SHP77 (cell line): ENCODE results near the gene DBP.

Source experiments
- DNase-seq, 2 experiments: peaks; one replicate each; lab custom pipeline; 2025; lab: John Stamatoyannopoulos, UW

The DBP gene

GRCh38 chr19:48609571-48610108 lies 27.5 kb downstream of the DBP start:
- no peak for DNase-seq

DNA sequence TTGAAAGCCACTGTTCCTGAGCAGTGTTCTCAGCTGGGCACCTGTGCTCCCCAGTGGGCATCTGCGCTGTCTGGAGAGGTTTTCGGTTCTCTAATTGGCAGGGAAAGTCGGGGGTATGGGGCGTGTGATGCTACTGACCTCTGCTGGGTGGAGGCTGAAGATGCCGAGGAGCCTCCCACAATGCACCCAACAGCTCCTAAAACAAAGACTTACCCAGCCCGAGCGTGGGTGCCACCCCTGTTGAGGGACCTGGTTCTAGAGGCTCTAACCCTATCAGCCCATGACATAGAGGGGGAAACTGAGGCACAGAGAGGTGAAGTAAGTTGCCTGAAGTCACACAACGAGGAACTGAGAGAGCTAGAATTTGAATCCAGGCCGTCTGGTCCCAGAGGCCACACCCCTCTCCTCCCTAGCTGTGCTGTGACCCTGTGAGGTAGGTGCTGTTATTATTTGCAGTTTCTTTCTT lies 28.3 kb downstream of the DBP start:
- peak; percentile 68 to 79 for DNase-seq

GRCh38 chr19:48607359-48607755 lies 29.8 kb downstream of the DBP start:
- DNase-seq, result no peak

GRCh38 chr19:48606463-48607358 lies 30.5 kb downstream of the DBP start, which contains the start of gene SPACA4:
TSS of gene SPACA4 (plus strand) at chr19:48606742. CDS start at chr19:48606979, 237 bp downstream.
- DNase-seq, result no peak

- DNase-seq, result no peak
Observed at GRCh38 chr19:48603850-48604249, 33.3 kb downstream of the DBP start.

DNA sequence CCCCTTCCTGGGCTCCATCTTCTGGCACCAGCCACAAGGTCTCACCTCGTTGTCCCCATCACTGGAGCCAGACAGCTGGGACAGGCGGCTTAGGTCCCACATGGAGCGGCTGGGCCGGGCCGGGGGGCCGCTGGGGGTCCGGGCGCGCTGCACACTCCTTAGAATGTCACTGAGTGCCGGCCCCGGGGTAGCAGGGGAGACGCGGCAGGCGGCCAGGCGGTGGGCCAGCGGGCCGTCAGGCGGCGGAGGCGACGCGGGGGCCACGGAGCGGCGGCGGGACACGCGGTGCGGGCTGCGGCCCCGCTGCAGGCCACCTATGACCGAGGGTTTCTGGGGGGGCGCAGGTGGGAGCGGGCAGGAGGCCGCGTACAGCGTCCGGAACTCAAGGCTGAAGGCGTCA lies 33.7 kb downstream of the DBP start:
- no peak for DNase-seq

DNA sequence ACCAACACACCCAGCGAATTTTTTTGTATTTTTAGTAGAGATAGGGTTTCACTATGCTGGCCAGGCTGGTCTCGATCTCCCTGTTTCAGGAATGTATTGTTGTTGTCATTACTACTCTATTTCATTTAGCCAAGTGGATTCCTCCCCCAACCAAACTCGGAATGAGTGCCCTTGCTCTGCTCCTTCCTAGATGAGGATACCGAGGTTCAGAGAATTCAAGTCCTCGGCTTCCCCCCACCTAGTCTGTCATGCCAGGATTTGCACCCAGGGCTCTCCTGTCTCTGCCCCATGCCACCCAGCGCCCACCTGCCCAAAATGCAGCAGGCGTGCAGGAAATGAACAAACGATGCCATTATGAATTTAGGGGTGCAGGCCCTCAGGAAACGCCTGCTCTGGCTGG lies 34.2 kb downstream of the DBP start:
- DNase-seq, result no peak

- no peak for DNase-seq
Observed at GRCh38 chr19:48600679-48601417, 36.3 kb downstream of the DBP start.

GRCh38 chr19:48598996-48599700 lies 38.0 kb downstream of the DBP start:
- DNase-seq, result no peak

GRCh38 chr19:48596679-48597465 lies 40.3 kb downstream of the DBP start:
- no peak for DNase-seq

DNA sequence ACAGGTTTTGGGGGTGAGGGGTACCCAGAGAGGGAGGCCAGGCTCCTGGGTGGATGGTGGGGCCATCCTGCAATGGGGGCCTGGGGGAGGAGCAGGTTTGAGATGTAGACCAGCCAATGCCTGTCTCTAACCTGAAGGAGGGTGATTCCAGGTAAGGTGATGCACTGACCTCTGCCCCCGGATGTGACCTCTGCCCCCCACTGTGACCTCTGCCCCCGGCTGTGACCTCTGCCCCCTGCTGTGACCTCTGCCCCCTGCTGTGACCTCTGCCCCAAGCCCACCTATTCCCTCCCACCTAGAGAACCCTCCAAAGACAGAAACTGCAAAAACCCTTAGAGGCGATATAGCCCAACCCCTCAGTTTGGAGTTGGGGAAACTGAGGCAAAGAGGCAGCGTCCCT lies 40.9 kb downstream of the DBP start:
- no peak for DNase-seq

GRCh38 chr19:48595833-48596232 lies 41.3 kb downstream of the DBP start:
- DNase-seq, result no peak

DNA sequence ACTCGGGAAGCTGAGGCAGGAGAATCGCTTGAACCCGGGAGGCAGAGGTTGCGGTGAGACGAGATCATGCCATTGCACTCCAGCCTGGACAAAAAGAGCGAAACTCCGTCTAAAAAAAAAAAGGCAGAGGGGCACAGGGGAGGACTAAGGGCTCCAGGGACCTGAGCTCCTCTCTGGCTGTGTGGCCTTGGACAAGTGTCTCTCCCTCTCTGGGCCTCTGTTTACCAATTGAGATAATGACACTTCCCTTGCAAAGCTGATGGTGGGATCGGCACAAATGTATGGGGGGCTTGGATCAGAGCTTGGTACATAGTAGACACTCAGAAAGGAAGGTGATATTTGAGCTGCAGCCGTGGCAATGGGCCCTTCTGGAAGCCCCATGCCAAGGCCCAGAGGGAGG lies 42.0 kb downstream of the DBP start:
- no peak for DNase-seq

- DNase-seq, result no peak
Observed at GRCh38 chr19:48591021-48591420, 46.2 kb downstream of the DBP start.

DNA sequence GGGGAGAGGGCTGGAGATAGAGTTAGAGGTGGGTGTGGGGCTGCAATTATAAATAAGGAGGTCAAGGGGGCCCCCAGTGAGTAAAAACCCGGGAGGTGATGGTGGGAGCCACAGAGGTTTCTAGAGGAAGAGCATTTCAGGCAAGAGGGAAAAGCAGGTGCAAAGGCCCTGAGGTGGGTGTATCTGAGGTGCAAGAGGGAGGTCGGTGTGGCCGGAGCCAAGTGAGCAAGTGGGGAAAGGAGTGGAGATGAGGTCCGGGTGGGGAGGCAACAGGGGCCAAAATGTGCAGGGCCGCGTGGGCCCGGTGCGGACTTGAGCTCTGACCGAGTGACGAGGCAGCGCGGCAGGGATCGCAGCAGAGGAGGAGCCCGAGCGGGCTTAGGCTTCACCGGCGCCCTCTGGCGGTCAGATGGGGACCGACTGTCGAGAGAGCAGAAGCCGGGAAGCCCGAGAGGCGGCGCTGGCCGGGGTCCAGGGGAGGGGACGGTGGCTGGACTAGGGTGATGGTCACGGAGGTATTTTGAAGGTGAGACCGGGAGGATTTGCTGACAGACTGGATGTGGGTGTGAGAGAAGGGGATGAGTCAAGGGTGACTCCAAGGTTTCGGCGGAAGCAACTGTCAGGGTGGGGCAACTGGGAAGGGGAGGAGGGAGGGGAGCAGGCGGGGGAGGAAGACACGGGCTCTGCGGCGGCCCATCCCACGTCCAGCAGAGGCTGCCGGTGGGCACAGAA lies 48.3 kb downstream of the DBP start:
- peak; percentile 62 to 84 for DNase-seq

DNA sequence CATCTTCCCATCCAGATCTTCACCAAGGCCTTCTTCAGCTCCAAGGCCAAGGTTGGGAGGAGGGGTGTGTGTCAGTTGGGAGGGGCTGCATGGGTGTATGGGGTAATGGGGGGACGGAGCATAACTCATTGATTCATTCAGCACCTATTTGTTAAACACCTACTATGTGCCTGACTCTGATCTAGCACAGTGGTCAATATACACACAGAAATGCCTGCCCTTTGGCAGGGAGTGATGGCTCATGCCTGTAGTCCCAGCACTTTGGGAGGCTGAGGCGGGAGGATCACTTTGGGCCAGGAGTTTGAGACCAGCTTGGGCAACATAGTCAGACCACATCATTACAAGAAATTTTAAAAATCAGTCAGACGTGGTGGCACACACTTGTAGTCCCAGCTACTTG lies 49.8 kb downstream of the DBP start:
- no peak for DNase-seq

- DNase-seq, result no peak
Observed at GRCh38 chr19:48582168-48582567, 55.0 kb downstream of the DBP start.
